CD8-positive, alpha-beta memory T cell (primary cell): ENCODE results near the gene TAS2R43. TPM values are rescaled to one million over a fixed set of nuclear protein-coding genes. Genes with fewer than 3 reads are reported as not detected.
"Not testable (repeated sequence)": the region's sequence is repeated elsewhere in the genome, so short reads cannot be mapped to it uniquely, and the experiment has no call there.

ENCODE experiments used
- CTCF ChIA-PET: fragments of 350-600 bp; sonication (Branson Sonifier 250); formaldehyde crosslinking; loops from one replicate; lab custom pipeline; 2021; ENCODE audit warnings: antibody characterized with exemption; lab: Charles Lee
- POLR2A ChIA-PET: fragments of 350-600 bp; sonication (Branson Sonifier 250); formaldehyde crosslinking; loops from one replicate; lab custom pipeline; 2021; ENCODE audit warnings: antibody characterized with exemption; lab: Charles Lee
- DNase-seq, 5 donors: peaks; one replicate each; pipeline versions ENCODE4 v3.0.0 to v3.0.0-alpha.2; 2020 to 2022; ENCODE audit warnings: mixed read lengths in 1 of 5
- H3K27ac ChIP-seq: one replicate; pipeline ENCODE4 v1.7.0; 2013; ENCODE audit warnings: low read depth, mild to moderate bottlenecking, low read length, moderate library complexity
- H3K27me3 ChIP-seq: 2 replicates; pipeline ENCODE4 v1.7.0; 2013; ENCODE audit warnings: low read length, mild to moderate bottlenecking; ENCODE audit not compliant: insufficient read depth, poor library complexity, severe bottlenecking
- H3K36me3 ChIP-seq: 2 replicates; pipeline ENCODE4 v1.7.0; 2013; ENCODE audit warnings: mild to moderate bottlenecking, low read length, moderate library complexity; ENCODE audit not compliant: insufficient read depth
- H3K4me1 ChIP-seq: 2 replicates; pipeline ENCODE4 v1.7.0; 2013; ENCODE audit warnings: mild to moderate bottlenecking, low read length, moderate library complexity; ENCODE audit not compliant: insufficient read depth
- H3K4me3 ChIP-seq: 2 replicates; pipeline ENCODE4 v1.7.0; 2013; ENCODE audit warnings: mild to moderate bottlenecking, low read length
- H3K9me3 ChIP-seq: 2 replicates; pipeline ENCODE4 v1.7.0; 2013; ENCODE audit warnings: mild to moderate bottlenecking, low read length
- H3K27ac Mint-ChIP-seq, 8 donors: one replicate each; pipeline ENCODE4 v1.8.0; 2020 to 2021; ENCODE audit warnings: mixed read lengths in 8 of 8, mild to moderate bottlenecking in 6 of 8, inconsistent platforms in 3 of 8, moderate library complexity in 3 of 8
- H3K27me3 Mint-ChIP-seq, 2 donors: one replicate each; pipeline ENCODE4 v1.8.0; 2020 to 2021; ENCODE audit warnings: mixed read lengths in 2 of 2, mild to moderate bottlenecking in 1 of 2, moderate library complexity in 1 of 2
- H3K36me3 Mint-ChIP-seq, 3 donors: one replicate each; pipeline ENCODE4 v1.8.0; 2020 to 2021; ENCODE audit warnings: mixed read lengths in 3 of 3, inconsistent platforms in 1 of 3, mild to moderate bottlenecking in 1 of 3
- H3K4me1 Mint-ChIP-seq, 3 donors: one replicate each; pipeline ENCODE4 v1.8.0; 2020 to 2021; ENCODE audit warnings: mixed read lengths in 3 of 3, inconsistent platforms in 1 of 3, mild to moderate bottlenecking in 1 of 3
- H3K4me3 Mint-ChIP-seq, 7 donors: one replicate each; pipeline ENCODE4 v1.8.0; 2020 to 2021; ENCODE audit warnings: mixed read lengths in 7 of 7, mild to moderate bottlenecking in 6 of 7, moderate library complexity in 4 of 7, inconsistent platforms in 2 of 7
- H3K9me3 Mint-ChIP-seq, 5 donors: one replicate each; pipeline ENCODE4 v1.8.0; 2020 to 2022; ENCODE audit warnings: mixed read lengths in 5 of 5, mild to moderate bottlenecking in 3 of 5, moderate library complexity in 2 of 5, inconsistent platforms in 1 of 5
- polyA plus RNA-seq: library from polyadenylated mRNA; unstranded; fragments of 300-500 nt; fragmentation: Illumina TruSeq; gene quantifications from one replicate; pipeline ENCODE4 v1.2.3, GENCODE V29; 2021
- total RNA-seq, 2 experiments: library from RNA; stranded (reverse); gene quantifications; one replicate each; pipeline ENCODE4 v1.2.3, GENCODE V29; 2021

Gene TAS2R43
- total and polyA plus RNA-seq, 3 experiments from 2014 or later = 0.42 TPM; not detected in 2

DNA sequence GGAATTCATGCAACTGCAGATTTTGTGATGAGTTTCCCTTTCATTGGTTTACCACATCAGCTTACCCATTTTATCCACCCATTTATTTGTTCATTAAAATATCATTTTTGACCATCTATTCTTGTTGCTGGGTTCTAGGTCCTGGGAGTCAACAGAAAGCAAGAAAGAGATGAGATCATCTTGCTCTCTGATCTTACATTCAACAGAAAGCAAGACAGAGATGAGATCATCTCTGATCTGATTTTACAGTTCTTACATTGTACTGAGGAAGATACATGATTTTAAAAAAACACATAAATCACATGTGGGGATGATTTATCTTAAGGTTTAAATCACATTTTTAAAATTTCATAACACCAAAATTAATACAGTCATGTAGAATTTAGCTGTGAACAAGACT lies 32.3 kb downstream of the TAS2R43 start:
- Histone ChIP-seq H3K9me3 (no peaks in the 10 kb centered on the region), H3K4me3 (no peak overlapping the region), H3K36me3 (no peaks in the 10 kb centered on the region), H3K27me3 (no peaks in the 10 kb centered on the region), H3K27ac (no peak overlapping the region), H3K4me1 (no peaks in the 10 kb centered on the region)
- no peaks in the 10 kb centered on the region for H3K9me3 Mint-ChIP-seq
- POLR2A ChIA-PET = no interaction called here
- no peak for DNase-seq
- peaks cover 8 to 12% (median 11%) of the 10 kb centered on the region in 3 donors for H3K36me3 Mint-ChIP-seq
- H3K27me3 Mint-ChIP-seq = peaks cover 0 to 3% of the 10 kb centered on the region in 2 donors
- no peak overlapping the region for H3K4me3 Mint-ChIP-seq
- H3K4me1 Mint-ChIP-seq = peaks cover 16 to 30% (median 23%) of the 10 kb centered on the region in 3 donors
- CTCF ChIA-PET = no interaction called here
- H3K27ac Mint-ChIP-seq = no peak overlapping the region

DNA sequence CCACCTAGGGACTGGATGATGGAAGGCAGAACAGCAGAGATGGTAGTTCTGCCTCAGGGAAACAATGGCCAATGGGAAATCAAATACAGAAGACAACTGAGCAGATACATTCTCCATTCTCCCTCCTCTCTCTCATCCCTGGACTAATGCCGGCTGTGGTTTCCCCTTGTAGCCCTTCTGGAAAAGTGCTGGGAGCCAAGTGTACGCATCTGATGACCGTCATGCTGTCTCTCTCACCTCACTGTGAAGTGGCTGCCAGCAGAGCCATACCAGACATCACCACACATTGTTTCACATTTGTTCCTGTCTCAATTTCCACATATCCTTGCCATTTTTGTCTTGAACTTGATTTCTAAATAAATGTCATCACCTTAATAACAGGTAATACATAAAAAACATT lies 33.1 kb downstream of the TAS2R43 start:
- ChIA-PET CTCF (no interaction called here), POLR2A (no interaction called here)
- H3K4me1 Mint-ChIP-seq = peaks cover 13 to 27% (median 23%) of the 10 kb centered on the region in 3 donors
- no peaks in the 10 kb centered on the region for H3K9me3 ChIP-seq
- H3K9me3 Mint-ChIP-seq = no peaks in the 10 kb centered on the region
- no peak overlapping the region for H3K4me3 ChIP-seq
- peaks cover 0 to 3% of the 10 kb centered on the region in 2 donors for H3K27me3 Mint-ChIP-seq
- no peak overlapping the region for H3K27ac ChIP-seq
- H3K27ac Mint-ChIP-seq = no peak overlapping the region
- H3K36me3 ChIP-seq = no peaks in the 10 kb centered on the region
- no peaks in the 10 kb centered on the region for H3K27me3 ChIP-seq
- H3K4me1 ChIP-seq = no peaks in the 10 kb centered on the region
- peaks cover 8 to 12% (median 11%) of the 10 kb centered on the region in 3 donors for H3K36me3 Mint-ChIP-seq
- no peak for DNase-seq
- no peak overlapping the region for H3K4me3 Mint-ChIP-seq

DNA sequence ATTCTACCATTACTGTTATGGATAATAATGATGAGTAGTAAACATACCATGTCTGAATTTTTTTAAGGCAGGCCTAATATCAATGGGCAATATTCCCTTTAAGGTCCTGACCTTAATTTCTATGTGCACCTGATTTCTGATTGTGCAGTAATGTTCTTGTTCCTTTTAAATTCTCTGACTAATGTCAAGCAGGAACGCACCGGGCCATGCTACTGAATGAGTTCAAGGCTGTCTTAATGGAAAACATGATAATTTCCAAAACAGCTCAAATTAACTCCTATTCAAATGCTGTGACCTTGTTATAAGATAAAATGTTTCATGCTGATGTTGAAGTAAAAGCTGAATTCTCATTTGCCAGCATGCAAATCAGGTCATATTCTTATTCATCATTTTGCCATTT lies 36.8 kb downstream of the TAS2R43 start:
- peaks cover 8 to 18% (median 14%) of the 10 kb centered on the region in 5 donors for H3K9me3 Mint-ChIP-seq
- peaks cover 4 to 8% (median 7%) of the 10 kb centered on the region in 3 donors for H3K4me1 Mint-ChIP-seq
- DNase-seq = no peak
- no peak overlapping the region for H3K27ac ChIP-seq
- H3K27me3 ChIP-seq = no peaks in the 10 kb centered on the region
- no peaks in the 10 kb centered on the region for H3K4me1 ChIP-seq
- ChIA-PET POLR2A (no interaction called here), CTCF (no interaction called here)
- no peak overlapping the region for H3K4me3 Mint-ChIP-seq
- no peaks in the 10 kb centered on the region for H3K36me3 ChIP-seq
- no peak overlapping the region for H3K4me3 ChIP-seq
- H3K27me3 Mint-ChIP-seq = no peaks in the 10 kb centered on the region
- H3K36me3 Mint-ChIP-seq = peaks cover 14 to 44% (median 16%) of the 10 kb centered on the region in 3 donors
- peaks cover 4% of the 10 kb centered on the region for H3K9me3 ChIP-seq
- no peak overlapping the region for H3K27ac Mint-ChIP-seq

DNA sequence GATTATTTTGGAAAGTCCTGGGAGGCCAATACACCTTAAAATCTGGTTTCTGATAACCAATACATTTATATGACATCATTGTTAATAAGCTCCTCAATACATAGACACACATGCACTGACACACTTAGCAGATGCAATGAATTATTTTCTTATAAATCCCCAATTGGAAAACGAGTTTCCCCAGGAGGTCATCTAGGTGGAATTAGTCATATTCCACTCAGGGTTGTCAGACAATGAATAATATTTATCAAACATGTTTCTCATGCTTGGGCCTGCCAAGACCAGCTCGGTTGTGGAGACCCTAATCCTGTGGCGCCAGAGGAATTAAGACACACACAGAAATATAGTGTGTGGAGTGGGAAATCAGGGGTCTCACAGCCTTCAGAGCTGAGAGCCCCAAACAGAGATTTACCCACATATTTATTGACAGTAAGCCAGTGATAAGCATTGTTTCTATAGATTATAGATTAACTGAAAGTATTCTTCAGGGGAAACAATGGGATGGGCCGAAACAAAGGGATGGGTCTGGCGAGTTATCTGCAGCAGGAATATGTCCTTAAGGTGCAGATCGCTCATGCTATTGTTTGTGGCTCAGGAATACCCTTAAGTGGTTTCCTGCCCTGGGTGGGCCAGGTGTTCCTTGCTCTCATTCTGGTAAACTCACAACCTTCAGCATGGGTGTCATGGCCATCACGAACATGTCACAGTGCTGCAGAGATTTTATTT lies 42.1 kb downstream of the TAS2R43 start:
- DNase-seq, H3K36me3 ChIP-seq, CTCF ChIA-PET, H3K4me3 ChIP-seq, H3K27ac Mint-ChIP-seq, POLR2A ChIA-PET, H3K9me3 ChIP-seq, H3K4me3 Mint-ChIP-seq, H3K27ac ChIP-seq, H3K27me3 Mint-ChIP-seq, H3K27me3 ChIP-seq, H3K4me1 ChIP-seq: not testable (repeated sequence)
- peaks cover 8 to 10% (median 9%) of the 10 kb centered on the region in 3 donors for H3K4me1 Mint-ChIP-seq
- H3K36me3 Mint-ChIP-seq = peaks cover 30 to 69% (median 33%) of the 10 kb centered on the region in 3 donors
- peaks cover 8 to 23% (median 21%) of the 10 kb centered on the region in 5 donors for H3K9me3 Mint-ChIP-seq

DNA sequence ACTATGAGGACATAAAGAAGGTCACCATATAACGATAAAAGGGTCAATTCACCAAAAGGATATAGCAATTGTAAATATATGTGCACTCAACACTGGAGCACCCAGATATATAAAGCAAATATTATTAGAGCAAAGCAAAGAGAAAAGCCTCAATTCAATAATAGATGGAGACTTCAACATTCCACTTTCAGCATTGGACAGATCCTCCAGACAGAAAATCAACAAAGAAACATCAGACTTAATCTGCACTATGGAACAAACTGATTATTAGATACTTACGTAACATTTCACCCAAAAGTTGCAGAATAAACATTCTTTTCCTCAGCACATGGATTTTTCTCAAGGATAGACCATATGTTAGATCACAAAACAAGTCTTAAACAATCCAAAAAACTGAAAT lies 50.7 kb downstream of the TAS2R43 start:
- H3K36me3 ChIP-seq, H3K27me3 Mint-ChIP-seq, H3K27me3 ChIP-seq, H3K9me3 Mint-ChIP-seq, CTCF ChIA-PET, H3K27ac ChIP-seq, H3K27ac Mint-ChIP-seq, H3K4me3 ChIP-seq, H3K4me1 ChIP-seq, H3K9me3 ChIP-seq, DNase-seq, POLR2A ChIA-PET, H3K4me3 Mint-ChIP-seq: not testable (repeated sequence)
- Mint-ChIP-seq H3K4me1 (peaks cover 23 to 34% (median 27%) of the 10 kb centered on the region in 3 donors), H3K36me3 (peaks cover 30 to 68% (median 55%) of the 10 kb centered on the region in 3 donors)

Other genes starting within 250 kb of the TAS2R43 start
- gene PRR4, start 242.8 kb downstream of the TAS2R43 start, total RNA-seq = under 1 TPM in 1 of 2 experiments, not detected in 1; 0.70 TPM
- gene PRR4, start 242.8 kb downstream of the TAS2R43 start, polyA plus RNA-seq = 0.63 TPM
- 1 to 10 TPM; 5.8 to 8.6 TPM for gene PRH1, start 208.1 kb downstream of the TAS2R43 start, total RNA-seq
- 7.3 TPM for gene PRH1, start 208.1 kb downstream of the TAS2R43 start, polyA plus RNA-seq
- gene TAS2R13, start 182.8 kb downstream of the TAS2R43 start, total RNA-seq = under 1 TPM; 0.26 to 0.27 TPM
- not detected for gene TAS2R13, start 182.8 kb downstream of the TAS2R43 start, polyA plus RNA-seq
- not detected for gene PRH2, start 163.1 kb downstream of the TAS2R43 start, total RNA-seq
- gene PRH2, start 163.1 kb downstream of the TAS2R43 start, polyA plus RNA-seq = not detected
- gene TAS2R14, start 153.1 kb downstream of the TAS2R43 start, total RNA-seq = under 1 TPM; 0.55 to 0.95 TPM
- 1.0 TPM for gene TAS2R14, start 153.1 kb downstream of the TAS2R43 start, polyA plus RNA-seq
- under 1 TPM; 0.22 to 0.47 TPM for gene TAS2R50, start 105.4 kb downstream of the TAS2R43 start, total RNA-seq
- not detected for gene TAS2R50, start 105.4 kb downstream of the TAS2R43 start, polyA plus RNA-seq
- under 1 TPM; 0.46 to 0.75 TPM for gene TAS2R20, start 94.0 kb downstream of the TAS2R43 start, total RNA-seq
- gene TAS2R20, start 94.0 kb downstream of the TAS2R43 start, polyA plus RNA-seq = not detected
- under 1 TPM; 0.78 to 0.88 TPM for gene TAS2R19, start 69.7 kb downstream of the TAS2R43 start, total RNA-seq
- gene TAS2R19, start 69.7 kb downstream of the TAS2R43 start, polyA plus RNA-seq = 0.52 TPM
- 1 to 10 TPM; 1.0 to 1.3 TPM for gene TAS2R31, start 60.9 kb downstream of the TAS2R43 start, total RNA-seq
- gene TAS2R31, start 60.9 kb downstream of the TAS2R43 start, polyA plus RNA-seq = not detected
- gene TAS2R46, start 30.0 kb downstream of the TAS2R43 start, total RNA-seq = under 1 TPM; 0.55 to 0.93 TPM
- gene TAS2R46, start 30.0 kb downstream of the TAS2R43 start, polyA plus RNA-seq = not detected
- gene TAS2R30, start 42.3 kb upstream of the TAS2R43 start, total RNA-seq = 1 to 10 TPM in 1 of 2 experiments, under 1 TPM in 1; 0.94 to 1.3 TPM
- gene TAS2R30, start 42.3 kb upstream of the TAS2R43 start, polyA plus RNA-seq = not detected
- gene SMIM10L1, start 78.9 kb upstream of the TAS2R43 start, total RNA-seq = 10 to 100 TPM; 12.0 to 12.8 TPM
- gene SMIM10L1, start 78.9 kb upstream of the TAS2R43 start, polyA plus RNA-seq = 8.4 TPM
- gene TAS2R42, start 94.6 kb upstream of the TAS2R43 start, total RNA-seq = not detected
- gene TAS2R42, start 94.6 kb upstream of the TAS2R43 start, polyA plus RNA-seq = not detected
- not detected for gene PRB3, start 177.4 kb upstream of the TAS2R43 start, total RNA-seq
- gene PRB3, start 177.4 kb upstream of the TAS2R43 start, polyA plus RNA-seq = not detected
- not detected for gene PRB4, start 218.1 kb upstream of the TAS2R43 start, total RNA-seq
- not detected for gene PRB4, start 218.1 kb upstream of the TAS2R43 start, polyA plus RNA-seq